ENCODE measurements around the gene RHO.

Gene RHO

DNA sequence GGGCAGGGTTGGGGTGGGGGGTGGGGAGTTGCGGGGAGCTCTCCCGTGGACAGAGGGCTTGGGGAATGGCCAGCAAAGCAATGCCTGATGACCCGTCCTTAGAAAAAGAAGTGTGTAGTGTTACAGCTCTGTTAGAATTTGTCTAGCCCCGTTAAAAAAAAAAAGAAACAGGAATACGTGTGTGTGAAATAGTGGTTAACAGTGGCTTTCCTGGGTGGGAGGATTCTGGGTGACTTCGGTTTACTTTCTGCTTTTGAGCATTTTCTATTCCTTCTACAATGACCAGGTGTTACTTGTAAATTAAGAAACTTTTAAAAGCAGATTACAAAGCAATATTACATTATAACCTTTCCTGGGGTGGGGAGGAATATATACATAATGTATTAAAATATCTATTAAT, 39.5 kb downstream of the RHO start:
- Histone ChIP-seq H3K4me1 (peaks cover 0 to 20% (median 14%) of the 10 kb centered on the region in 4 donors), H3K27ac (no peak overlapping the region), H3K27me3 (no peaks in the 10 kb centered on the region), H3K4me3 (no peak overlapping the region), H3K9me3 (no peaks in the 10 kb centered on the region), H3K36me3 (peaks cover 60 to 90% (median 85%) of the 10 kb centered on the region in 3 donors)
- no peak for DNase-seq
- TF ChIP-seq CTCF (IDR thresholded peaks at IDR 0.05) = no peak
- intact Hi-C loops (cut with DNase I; ENCODE audit: low total_unique reads) = no loop called here

DNA sequence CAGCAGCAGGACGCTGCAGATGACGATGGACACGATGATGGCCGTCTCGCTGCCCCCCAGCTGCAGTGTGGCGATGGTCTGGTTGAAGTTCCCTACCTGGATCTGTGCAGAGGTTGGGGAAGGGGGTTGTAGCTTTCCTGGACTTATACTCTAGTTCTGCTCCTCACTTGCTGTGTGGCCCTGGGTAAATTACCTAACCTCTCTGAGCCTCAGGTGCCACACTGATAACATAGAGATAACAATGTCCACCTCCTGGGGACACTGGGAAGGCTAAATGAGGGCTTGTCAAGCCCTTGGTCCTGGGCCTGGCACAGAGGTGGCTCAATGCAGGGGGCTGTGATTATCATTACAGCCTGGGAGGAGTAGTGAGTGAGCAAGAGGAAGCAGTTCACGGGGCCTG, 41.4 kb downstream of the RHO start:
- Histone ChIP-seq H3K4me1 (peaks cover 0 to 4% (median 2%) of the 10 kb centered on the region in 4 donors), H3K9me3 (no peaks in the 10 kb centered on the region), H3K27ac (no peak overlapping the region), H3K36me3 (peaks cover 76 to 91% (median 91%) of the 10 kb centered on the region in 3 donors), H3K27me3 (no peaks in the 10 kb centered on the region), H3K4me3 (no peak overlapping the region)
- no peak for TF ChIP-seq CTCF (IDR thresholded peaks at IDR 0.05)
- no peak for DNase-seq
- intact Hi-C loops (cut with DNase I; ENCODE audit: low total_unique reads) = no loop called here

- Histone ChIP-seq H3K4me3 (no peak overlapping the region), H3K36me3 (peaks cover 75 to 90% (median 86%) of the 10 kb centered on the region in 3 donors), H3K4me1 (peaks cover 0 to 1% (median 0%) of the 10 kb centered on the region in 4 donors), H3K9me3 (no peaks in the 10 kb centered on the region), H3K27me3 (no peaks in the 10 kb centered on the region), H3K27ac (no peak overlapping the region)
- no peak for TF ChIP-seq CTCF (IDR thresholded peaks at IDR 0.05)
- no peak for DNase-seq
- intact Hi-C loops (cut with DNase I; ENCODE audit: low total_unique reads) = no loop called here
Measured at GRCh38 chr3:129571605-129572547, 43.4 kb downstream of the RHO start.

DNA sequence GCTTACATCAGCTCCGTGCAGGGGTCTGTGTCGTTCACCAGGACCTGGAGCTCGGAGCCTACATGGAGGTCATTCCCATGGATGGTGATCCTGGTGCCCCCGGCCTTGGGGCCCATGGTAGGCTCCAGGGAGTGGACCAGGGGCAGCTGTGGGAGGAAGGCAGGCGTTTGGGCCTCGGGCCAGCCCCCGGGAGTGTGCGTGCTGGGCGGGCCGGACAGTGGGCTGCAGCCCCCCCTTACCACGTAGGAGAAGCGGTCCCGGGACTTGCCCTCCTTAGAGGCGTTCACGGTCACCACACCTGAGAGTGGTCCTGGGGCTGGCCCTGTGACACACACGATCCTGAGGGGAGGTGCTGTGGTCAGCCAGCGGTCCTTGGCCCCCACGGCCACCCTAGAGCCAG, 44.2 kb downstream of the RHO start:
- Histone ChIP-seq H3K9me3 (no peaks in the 10 kb centered on the region), H3K4me1 (peaks cover 0 to 8% (median 0%) of the 10 kb centered on the region in 4 donors), H3K36me3 (peaks cover 76 to 90% (median 87%) of the 10 kb centered on the region in 3 donors), H3K27ac (no peak overlapping the region), H3K27me3 (no peaks in the 10 kb centered on the region), H3K4me3 (no peak overlapping the region)
- intact Hi-C loops (cut with DNase I; ENCODE audit: low total_unique reads) = no loop called here
- TF ChIP-seq CTCF (IDR thresholded peaks at IDR 0.05) = no peak
- DNase-seq = no peak

DNA sequence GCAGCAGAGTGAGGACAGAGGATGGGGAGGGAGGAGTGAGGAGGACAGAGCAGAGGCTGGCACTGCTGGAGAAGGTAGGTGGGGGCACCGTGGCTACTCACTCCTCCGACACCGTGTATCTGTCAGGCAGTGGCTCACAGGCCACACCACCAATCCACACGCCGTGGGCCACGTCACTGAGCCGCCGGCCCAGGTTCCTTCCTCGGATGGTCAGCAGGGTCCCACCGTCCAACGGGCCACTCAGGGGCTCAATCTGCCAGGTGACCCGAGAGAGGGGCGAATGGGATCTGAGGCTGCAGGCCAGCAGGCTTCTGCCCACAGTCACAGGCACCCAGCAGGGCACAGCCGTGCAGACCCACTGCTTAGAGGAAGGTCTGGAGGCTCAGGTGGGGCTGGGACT, 45.1 kb downstream of the RHO start:
- Histone ChIP-seq H3K27me3 (no peaks in the 10 kb centered on the region), H3K4me3 (no peak overlapping the region), H3K4me1 (peaks cover 0 to 14% (median 0%) of the 10 kb centered on the region in 4 donors), H3K36me3 (peaks cover 71 to 94% (median 89%) of the 10 kb centered on the region in 3 donors), H3K9me3 (no peaks in the 10 kb centered on the region), H3K27ac (no peak overlapping the region)
- intact Hi-C loops (cut with DNase I; ENCODE audit: low total_unique reads) = no loop called here
- DNase-seq = no peak
- TF ChIP-seq CTCF (IDR thresholded peaks at IDR 0.05) = no peak

Data from tibial artery (tissue), 4 donors.